Kasumi-1 (cell line): ENCODE results near the gene PHYKPL.
A peak's percentile ranks its signal among the peaks of the same experiment; 100 is the strongest.
"Not testable (repeated sequence)": the region's sequence is repeated elsewhere in the genome, so short reads cannot be mapped to it uniquely, and the experiment has no call there.

Experiments used
- DNase-seq, 2 experiments: peaks; one replicate each; lab custom pipeline; 2025; lab: John Stamatoyannopoulos, UW

Gene PHYKPL

GRCh38 chr5:178239626-178240301, 7.2 kb upstream of the PHYKPL start:
- peak; percentile 32 for DNase-seq

GRCh38 chr5:178238711-178239592, 6.3 kb upstream of the PHYKPL start:
- DNase-seq, result peak; percentile 51 to 72

- DNase-seq, result no peak
These were observed 5.7 kb upstream of the PHYKPL start for GRCh38 chr5:178238313-178238635.

GRCh38 chr5:178237431-178238312, 5.1 kb upstream of the PHYKPL start:
- no peak for DNase-seq

GRCh38 chr5:178236679-178237078, 4.1 kb upstream of the PHYKPL start:
- DNase-seq, result no peak

- no peak for DNase-seq
These were observed 3.5 kb upstream of the PHYKPL start for GRCh38 chr5:178236126-178236525.

GRCh38 chr5:178235588-178235974, 3.0 kb upstream of the PHYKPL start:
- DNase-seq, result no peak

- DNase-seq, result peak; percentile 79 to 86
These were observed 2.4 kb upstream of the PHYKPL start for GRCh38 chr5:178234750-178235587.

GRCh38 chr5:178234121-178234749, 1.6 kb upstream of the PHYKPL start:
- no peak for DNase-seq

- no peak for DNase-seq
These were observed 373 bp upstream of the PHYKPL start for GRCh38 chr5:178232920-178233429.

GRCh38 chr5:178231539-178232123, 971 bp downstream of the PHYKPL start:
- no peak for DNase-seq

GRCh38 chr5:178230879-178231538, 1.6 kb downstream of the PHYKPL start:
- DNase-seq, result no peak

GRCh38 chr5:178229861-178230260, 2.7 kb downstream of the PHYKPL start:
- DNase-seq, result no peak

GRCh38 chr5:178229111-178229510, 3.5 kb downstream of the PHYKPL start:
- not testable (repeated sequence) for DNase-seq

GRCh38 chr5:178228609-178229008, 4.0 kb downstream of the PHYKPL start:
- DNase-seq, result no peak

- no peak for DNase-seq
These were observed 4.7 kb downstream of the PHYKPL start for GRCh38 chr5:178227929-178228328.

GRCh38 chr5:178227138-178227659, 5.4 kb downstream of the PHYKPL start:
- no peak for DNase-seq

- no peak for DNase-seq
These were observed 7.4 kb downstream of the PHYKPL start for GRCh38 chr5:178225174-178225573.

- no peak for DNase-seq
These were observed 8.2 kb downstream of the PHYKPL start for GRCh38 chr5:178224403-178224802.
